HCT116 (cell line): ENCODE data around the gene C17orf67. TPM values are rescaled to one million over a fixed set of nuclear protein-coding genes. Genes with fewer than 3 reads are reported as not detected.

Experiments used
- ATAC-seq: fragments of 200-7000 bp; cut with Tn5 transposase; 2 replicates; pipeline ENCODE4 v1.9.1; 2020; ENCODE audit warnings: mild to moderate bottlenecking, moderate library complexity
- BruUV-seq: library from RNA; stranded (reverse); fragments of 400-500 nt; replicated peaks from 2 replicates; lab custom pipeline; 2021; lab: Mats Ljungman, UMichigan
- CTCF ChIA-PET: fragments of 300-600 bp; sonication (Branson Sonifier 250); formaldehyde crosslinking; loops from one replicate; lab custom pipeline; 2021; ENCODE audit warnings: antibody characterized with exemption; lab: Charles Lee
- POLR2A ChIA-PET: fragments of 300-600, 350-600 bp; sonication (Branson Sonifier 250); formaldehyde crosslinking; loops from one replicate; lab custom pipeline; 2021; ENCODE audit warnings: antibody characterized with exemption; lab: Charles Lee
- RAD21 ChIA-PET, 2 experiments: fragments of 300-600 bp; sonication (Branson Sonifier 250); formaldehyde crosslinking; loops; one replicate each; lab custom pipeline; 2023; ENCODE audit warnings: low total read pairs in 2 of 2; ENCODE audit not compliant: uncharacterized antibody in 2 of 2, unreplicated experiment in 2 of 2, low non-redundant PET in 1 of 2; lab: Charles Lee
- DNase-seq: peaks from one replicate; pipeline ENCODE4 v3.0.0-alpha.2; 2010; ENCODE audit warnings: low read depth, low spot score
- H2AFZ ChIP-seq: fragments of 200-600 bp; shearing (Covaris generic), sonication (generic); 2 replicates; pipeline ENCODE4 v1.6.1; 2017; ENCODE audit warnings: low read depth, mixed run types, mixed read lengths, antibody characterized with exemption, low read length; ENCODE audit not compliant: poor library complexity, severe bottlenecking
- H3K27ac ChIP-seq: 2 replicates; pipeline ENCODE4 v1.5.1; 2012; ENCODE audit warnings: low read depth, low read length
- H3K27me3 ChIP-seq: fragments of 200-600 bp; sonication (generic); 2 replicates; pipeline ENCODE4 v1.6.1; 2016; ENCODE audit warnings: mixed run types, low read length, mixed read lengths; ENCODE audit not compliant: insufficient read depth
- H3K36me3 ChIP-seq, 2 experiments: fragments of 200-500 bp in 1 of 2; fragments of 200-600 bp in 1 of 2; sonication (Bioruptor generic) in 1 of 2; sonication (generic) in 1 of 2; 2 replicates each; pipeline versions ENCODE4 v1.5.1 to v1.6.1; 2014 to 2016; ENCODE audit warnings: low read length in 2 of 2, inconsistent platforms in 1 of 2, mixed read lengths in 1 of 2, mixed run types in 1 of 2; ENCODE audit not compliant: insufficient read depth in 2 of 2, control insufficient read depth in 1 of 2
- H3K4me1 ChIP-seq, 2 experiments: fragments of 200-600 bp in 1 of 2; sonication (generic) in 1 of 2; 2 replicates each; pipeline versions ENCODE4 v1.5.1 to v1.6.1; 2012 to 2017; ENCODE audit warnings: low read length in 2 of 2, inconsistent platforms in 1 of 2, mild to moderate bottlenecking in 1 of 2, mixed read lengths in 1 of 2, mixed run types in 1 of 2, moderate library complexity in 1 of 2; ENCODE audit not compliant: insufficient read depth in 2 of 2, control insufficient read depth in 1 of 2
- H3K4me2 ChIP-seq: fragments of 200-600 bp; sonication (generic); 2 replicates; pipeline ENCODE4 v1.6.1; 2017; ENCODE audit warnings: mixed run types, low read length, mixed read lengths
- H3K4me3 ChIP-seq, 2 experiments: fragments of 200-600 bp in 1 of 2; sonication (generic) in 1 of 2; replicated peaks in 1 of 2; 2 replicates each; pipeline ENCODE4 v1.5.1; 2011 to 2016; ENCODE audit warnings: low read length in 2 of 2, control low read depth in 1 of 2, low read depth in 1 of 2, mild to moderate bottlenecking in 1 of 2, mixed read lengths in 1 of 2, mixed run types in 1 of 2
- H3K79me2 ChIP-seq: fragments of 200-600 bp; sonication (generic); 2 replicates; pipeline ENCODE4 v1.6.1; 2017; ENCODE audit warnings: mild to moderate bottlenecking, mixed run types, low read length, moderate library complexity, mixed read lengths; ENCODE audit not compliant: insufficient read depth
- H3K9ac ChIP-seq: fragments of 200-600 bp; sonication (generic); 2 replicates; pipeline ENCODE4 v1.6.1; 2016; ENCODE audit warnings: low read length, mixed read lengths
- H3K9me2 ChIP-seq: fragments of 200-600 bp; sonication (generic), shearing (Covaris generic); 2 replicates; pipeline ENCODE4 v1.6.1; 2017; ENCODE audit warnings: mixed run types, mild to moderate bottlenecking, moderate library complexity; ENCODE audit not compliant: insufficient read depth
- H3K9me3 ChIP-seq, 2 experiments: fragments of 200-500 bp in 1 of 2; fragments of 200-600 bp in 1 of 2; sonication (Bioruptor generic) in 1 of 2; sonication (generic) in 1 of 2; 2 replicates each; pipeline ENCODE4 v1.6.1; 2014 to 2017; ENCODE audit warnings: low read length in 2 of 2, mixed read lengths in 2 of 2, inconsistent platforms in 1 of 2, low read depth in 1 of 2, mild to moderate bottlenecking in 1 of 2, mixed run types in 1 of 2, moderate library complexity in 1 of 2; ENCODE audit not compliant: control insufficient read depth in 1 of 2, insufficient read depth in 1 of 2
- H4K20me1 ChIP-seq: fragments of 200-600 bp; sonication (generic), shearing (Covaris generic); 2 replicates; pipeline ENCODE4 v1.6.1; 2017; ENCODE audit warnings: mixed run types, mild to moderate bottlenecking, moderate library complexity; ENCODE audit not compliant: insufficient read depth
- CBX3 ChIP-seq: IDR thresholded peaks from 2 replicates; pipeline ENCODE4 v1.6.1; 2012; ENCODE audit warnings: low read depth
- JUND ChIP-seq: IDR thresholded peaks from 2 replicates; pipeline ENCODE4 v1.6.1; 2012
- RAD21 ChIP-seq: IDR thresholded peaks from 2 replicates; pipeline ENCODE4 v1.6.1; 2012; ENCODE audit warnings: low read depth, mild to moderate bottlenecking
- SRF ChIP-seq: IDR thresholded peaks from 2 replicates; pipeline ENCODE4 v1.6.1; 2012; ENCODE audit warnings: low read depth
- YY1 ChIP-seq: IDR thresholded peaks from 2 replicates; pipeline ENCODE4 v1.6.1; 2011; ENCODE audit warnings: low read length, low read depth, moderate library complexity, mild to moderate bottlenecking; ENCODE audit not compliant: insufficient replicate concordance; ENCODE audit errors: extremely low read depth
- ZFX ChIP-seq: fragments of 450-650 bp; IDR thresholded peaks from 2 replicates; pipeline ENCODE4 v1.6.1; 2017
- ZNF274 ChIP-seq: fragments of 200-500 bp; sonication (Bioruptor generic); IDR thresholded peaks from 2 replicates; pipeline ENCODE4 v1.6.1; 2014; ENCODE audit warnings: mild to moderate bottlenecking, low read depth, low read length, inconsistent platforms
- intact Hi-C: fragments of 100-400 bp; cut with micrococcal nuclease; formaldehyde crosslinking; loops from 2 replicates; pipeline ENCODE4 v1.10.0; 2022
- total RNA-seq: library from RNA; stranded (reverse); gene quantifications from one replicate; pipeline ENCODE4 v1.2.1, GENCODE V29; 2021; ENCODE audit not compliant: unreplicated experiment
- TF ChIP-seq, protein P1 (sequence below): IDR thresholded peaks from 2 replicates; pipeline ENCODE4 v1.6.1; 2011; ENCODE audit warnings: mild to moderate bottlenecking, low read length, moderate library complexity; ENCODE audit not compliant: insufficient replicate concordance; ENCODE audit errors: extremely low read depth
- TF ChIP-seq, protein P2 (sequence below), 3 experiments: fragments of 200-600 bp in 1 of 3; sonication (generic) in 1 of 3; IDR thresholded peaks in 2 of 3; conservative IDR thresholded peaks in 1 of 3; 2 replicates each; pipeline ENCODE4 v1.5.1; 2012 to 2017; ENCODE audit warnings: low read depth in 2 of 3, low read length in 2 of 3, antibody characterized with exemption in 1 of 3, borderline replicate concordance in 1 of 3, control low read depth in 1 of 3, mild to moderate bottlenecking in 1 of 3, mixed read lengths in 1 of 3, mixed run types in 1 of 3, moderate library complexity in 1 of 3; ENCODE audit not compliant: insufficient read depth in 1 of 3
- TF ChIP-seq, protein P3 (sequence below): IDR thresholded peaks from 2 replicates; pipeline ENCODE4 v1.6.1; 2012; ENCODE audit warnings: low read depth

C17orf67 gene
- total RNA-seq, 1 experiment from 2014 or later, result 0.84 TPM

DNA sequence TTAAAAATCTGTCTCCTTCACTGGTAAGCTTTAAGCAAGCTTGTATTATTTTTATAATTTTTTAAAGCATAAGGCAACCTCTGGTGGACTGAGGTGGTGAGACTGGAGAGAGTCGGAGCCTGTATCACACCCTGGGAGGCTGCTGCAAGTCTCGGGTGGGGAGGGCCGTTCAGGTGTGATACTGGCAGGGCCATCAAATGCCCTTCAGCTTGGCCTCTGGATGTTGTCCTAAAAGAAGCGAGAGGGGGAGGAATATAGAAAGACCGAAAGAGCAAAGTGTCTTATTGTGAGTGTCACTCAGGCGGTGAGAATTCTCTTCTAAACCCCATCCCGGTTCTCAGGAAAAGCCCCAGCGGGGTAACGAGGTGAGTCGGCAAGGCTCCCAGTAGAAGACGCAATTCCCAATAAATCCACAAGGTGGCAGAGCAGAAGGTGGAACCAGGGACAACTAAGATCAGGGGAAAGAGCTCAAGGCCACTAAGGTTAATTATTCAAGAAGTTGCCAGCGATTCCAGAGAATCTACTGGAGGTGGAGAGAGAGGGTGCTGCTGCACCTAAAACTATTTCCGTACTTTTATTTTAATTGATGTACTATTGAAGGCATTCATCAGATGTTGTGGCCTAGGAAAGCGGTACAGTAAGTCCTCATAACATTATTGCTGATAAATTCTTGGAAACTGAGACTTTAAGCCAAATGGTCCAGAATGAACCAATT, 14.1 kb downstream of the C17orf67 start:
- Histone ChIP-seq H3K36me3 (no peaks in the 10 kb centered on the region), H3K27me3 (no peaks in the 10 kb centered on the region), H3K9me2 (no peaks in the 10 kb centered on the region), H2AFZ (peak overlapping the region; percentile 89), H3K79me2 (no peaks in the 10 kb centered on the region), H3K9me3 (no peaks in the 10 kb centered on the region), H3K4me1 (peaks cover 3 to 9% of the 10 kb centered on the region in 2 experiments), H3K27ac (no peak overlapping the region), H3K4me3 (peak overlapping the region; percentile 25 to 29), H4K20me1 (no peaks in the 10 kb centered on the region), H3K9ac (no peak overlapping the region), H3K4me2 (peak overlapping the region; percentile 72)
- no TSS peak for BruUV-seq
- TF ChIP-seq JUND (no peak), ZNF274 (no peak), SRF (no peak), ZFX (no peak), CBX3 (0 out of 2 replicates have a peak, but pooled peaks have one; percentile 38), YY1 (peak; percentile 39), RAD21 (peak; percentile 94)
- TF ChIP-seq, protein P1, sequence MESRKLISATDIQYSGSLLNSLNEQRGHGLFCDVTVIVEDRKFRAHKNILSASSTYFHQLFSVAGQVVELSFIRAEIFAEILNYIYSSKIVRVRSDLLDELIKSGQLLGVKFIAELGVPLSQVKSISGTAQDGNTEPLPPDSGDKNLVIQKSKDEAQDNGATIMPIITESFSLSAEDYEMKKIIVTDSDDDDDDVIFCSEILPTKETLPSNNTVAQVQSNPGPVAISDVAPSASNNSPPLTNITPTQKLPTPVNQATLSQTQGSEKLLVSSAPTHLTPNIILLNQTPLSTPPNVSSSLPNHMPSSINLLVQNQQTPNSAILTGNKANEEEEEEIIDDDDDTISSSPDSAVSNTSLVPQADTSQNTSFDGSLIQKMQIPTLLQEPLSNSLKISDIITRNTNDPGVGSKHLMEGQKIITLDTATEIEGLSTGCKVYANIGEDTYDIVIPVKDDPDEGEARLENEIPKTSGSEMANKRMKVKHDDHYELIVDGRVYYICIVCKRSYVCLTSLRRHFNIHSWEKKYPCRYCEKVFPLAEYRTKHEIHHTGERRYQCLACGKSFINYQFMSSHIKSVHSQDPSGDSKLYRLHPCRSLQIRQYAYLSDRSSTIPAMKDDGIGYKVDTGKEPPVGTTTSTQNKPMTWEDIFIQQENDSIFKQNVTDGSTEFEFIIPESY, result no peak
- TF ChIP-seq, protein P2, sequence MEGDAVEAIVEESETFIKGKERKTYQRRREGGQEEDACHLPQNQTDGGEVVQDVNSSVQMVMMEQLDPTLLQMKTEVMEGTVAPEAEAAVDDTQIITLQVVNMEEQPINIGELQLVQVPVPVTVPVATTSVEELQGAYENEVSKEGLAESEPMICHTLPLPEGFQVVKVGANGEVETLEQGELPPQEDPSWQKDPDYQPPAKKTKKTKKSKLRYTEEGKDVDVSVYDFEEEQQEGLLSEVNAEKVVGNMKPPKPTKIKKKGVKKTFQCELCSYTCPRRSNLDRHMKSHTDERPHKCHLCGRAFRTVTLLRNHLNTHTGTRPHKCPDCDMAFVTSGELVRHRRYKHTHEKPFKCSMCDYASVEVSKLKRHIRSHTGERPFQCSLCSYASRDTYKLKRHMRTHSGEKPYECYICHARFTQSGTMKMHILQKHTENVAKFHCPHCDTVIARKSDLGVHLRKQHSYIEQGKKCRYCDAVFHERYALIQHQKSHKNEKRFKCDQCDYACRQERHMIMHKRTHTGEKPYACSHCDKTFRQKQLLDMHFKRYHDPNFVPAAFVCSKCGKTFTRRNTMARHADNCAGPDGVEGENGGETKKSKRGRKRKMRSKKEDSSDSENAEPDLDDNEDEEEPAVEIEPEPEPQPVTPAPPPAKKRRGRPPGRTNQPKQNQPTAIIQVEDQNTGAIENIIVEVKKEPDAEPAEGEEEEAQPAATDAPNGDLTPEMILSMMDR (IDR thresholded peaks at IDR 0.05 in 2 of 3, conservative IDR thresholded peaks at IDR 0.05 in 1 of 3; ENCODE audit: borderline replicate concordance in 1 of 3, insufficient read depth in 1 of 3, low read depth in 2 of 3, low read length in 2 of 3), result peak; percentile 80 to 95 (median 93)
- TF ChIP-seq, protein P3, sequence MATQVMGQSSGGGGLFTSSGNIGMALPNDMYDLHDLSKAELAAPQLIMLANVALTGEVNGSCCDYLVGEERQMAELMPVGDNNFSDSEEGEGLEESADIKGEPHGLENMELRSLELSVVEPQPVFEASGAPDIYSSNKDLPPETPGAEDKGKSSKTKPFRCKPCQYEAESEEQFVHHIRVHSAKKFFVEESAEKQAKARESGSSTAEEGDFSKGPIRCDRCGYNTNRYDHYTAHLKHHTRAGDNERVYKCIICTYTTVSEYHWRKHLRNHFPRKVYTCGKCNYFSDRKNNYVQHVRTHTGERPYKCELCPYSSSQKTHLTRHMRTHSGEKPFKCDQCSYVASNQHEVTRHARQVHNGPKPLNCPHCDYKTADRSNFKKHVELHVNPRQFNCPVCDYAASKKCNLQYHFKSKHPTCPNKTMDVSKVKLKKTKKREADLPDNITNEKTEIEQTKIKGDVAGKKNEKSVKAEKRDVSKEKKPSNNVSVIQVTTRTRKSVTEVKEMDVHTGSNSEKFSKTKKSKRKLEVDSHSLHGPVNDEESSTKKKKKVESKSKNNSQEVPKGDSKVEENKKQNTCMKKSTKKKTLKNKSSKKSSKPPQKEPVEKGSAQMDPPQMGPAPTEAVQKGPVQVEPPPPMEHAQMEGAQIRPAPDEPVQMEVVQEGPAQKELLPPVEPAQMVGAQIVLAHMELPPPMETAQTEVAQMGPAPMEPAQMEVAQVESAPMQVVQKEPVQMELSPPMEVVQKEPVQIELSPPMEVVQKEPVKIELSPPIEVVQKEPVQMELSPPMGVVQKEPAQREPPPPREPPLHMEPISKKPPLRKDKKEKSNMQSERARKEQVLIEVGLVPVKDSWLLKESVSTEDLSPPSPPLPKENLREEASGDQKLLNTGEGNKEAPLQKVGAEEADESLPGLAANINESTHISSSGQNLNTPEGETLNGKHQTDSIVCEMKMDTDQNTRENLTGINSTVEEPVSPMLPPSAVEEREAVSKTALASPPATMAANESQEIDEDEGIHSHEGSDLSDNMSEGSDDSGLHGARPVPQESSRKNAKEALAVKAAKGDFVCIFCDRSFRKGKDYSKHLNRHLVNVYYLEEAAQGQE, result no peak
- ChIA-PET CTCF (interaction anchor here (0.6 to 2.2 kb wide), 36 partner anchors 8 to 928 kb away, joined by 3 to 25 read pairs (median 5); partner anchors contain the start of genes C17orf67, COIL, DGKE and NOG), RAD21 (interaction anchor here (0.6 to 1.4 kb wide), 5 partner anchors 13 to 120 kb away, joined by 3 to 6 read pairs (median 3); no protein-coding TSS in a partner anchor), POLR2A (interaction anchor here (0.8 to 2.1 kb wide), 5 partner anchors 9 to 94 kb away, joined by 3 to 17 read pairs (median 4); partner anchors contain the start of genes DGKE and TRIM25)
- intact Hi-C loops, result loop anchor here (1.0 kb wide), 3 partner anchors 121 to 228 kb away; no protein-coding TSS in a partner anchor
- DNase-seq (peak; percentile 85), ATAC-seq (peak; percentile 97)
